Endothelial cell of umbilical vein (primary cell): Measurements from ENCODE around the gene GRM8. TPM values are rescaled to one million over a fixed set of nuclear protein-coding genes. Genes with fewer than 3 reads are reported as not detected.

Source experiments
- BruUV-seq: library from RNA; stranded (reverse); fragments of 400-500 nt; replicated peaks from 2 replicates; lab custom pipeline; 2021; lab: Mats Ljungman, UMichigan
- CTCF ChIA-PET: fragments of 300-600, 350-600 bp; sonication (Branson Sonifier 250); formaldehyde crosslinking; loops from one replicate; lab custom pipeline; 2021; ENCODE audit warnings: antibody characterized with exemption, inconsistent platforms; lab: Charles Lee
- POLR2A ChIA-PET: fragments of 300-600, 350-600 bp; sonication (Branson Sonifier 250); formaldehyde crosslinking; loops from one replicate; lab custom pipeline; 2021; ENCODE audit warnings: antibody characterized with exemption, inconsistent platforms; lab: Charles Lee
- DNase-seq: peaks from one replicate; pipeline ENCODE4 v3.0.0-alpha.2; 2011; ENCODE audit warnings: low read depth, low spot score
- FAIRE-seq: peaks from 2 replicates; lab custom pipeline; 2011; peaks lifted over from hg19 to GRCh38; lab: Jason Lieb, UNC
- H2AFZ ChIP-seq: 2 replicates; pipeline ENCODE4 v1.6.0; 2012; ENCODE audit warnings: low read depth, low read length, control low read depth, inconsistent platforms
- H3K27ac ChIP-seq: 2 replicates; pipeline ENCODE4 v1.5.1; 2011; ENCODE audit warnings: low read depth, mild to moderate bottlenecking, control low read depth, low read length, moderate library complexity; ENCODE audit not compliant: insufficient read depth
- H3K27me3 ChIP-seq, 2 experiments: 2 replicates each; pipeline versions ENCODE4 v1.6.0 to v1.6.1; 2011; ENCODE audit warnings: low read length in 2 of 2, mixed read lengths in 1 of 2; ENCODE audit not compliant: control insufficient read depth in 2 of 2, insufficient read depth in 2 of 2
- H3K36me3 ChIP-seq, 2 experiments: 2 replicates in 1 of 2; 3 replicates in 1 of 2; pipeline ENCODE4 v1.5.1; 2011; ENCODE audit warnings: low read length in 2 of 2, mild to moderate bottlenecking in 1 of 2, moderate library complexity in 1 of 2; ENCODE audit not compliant: control insufficient read depth in 2 of 2, insufficient read depth in 2 of 2; ENCODE audit errors: extremely low read depth in 1 of 2
- H3K4me1 ChIP-seq: 3 replicates; pipeline ENCODE4 v1.5.1; 2011; ENCODE audit warnings: mild to moderate bottlenecking, low read length; ENCODE audit not compliant: control insufficient read depth, insufficient read depth; ENCODE audit errors: extremely low read depth
- H3K4me2 ChIP-seq: 2 replicates; pipeline ENCODE4 v1.6.1; 2011; ENCODE audit warnings: low read length, control low read depth, mixed read lengths; ENCODE audit not compliant: insufficient read depth
- H3K4me3 ChIP-seq, 3 experiments: fragments of 200-600 bp in 1 of 3; sonication (generic), shearing (Covaris generic) in 1 of 3; replicated peaks in 1 of 3; 2 replicates each; pipeline ENCODE4 v1.5.1; 2011 to 2016; ENCODE audit warnings: control low read depth in 3 of 3, low read length in 3 of 3, mild to moderate bottlenecking in 2 of 3, inconsistent platforms in 1 of 3, low read depth in 1 of 3, moderate library complexity in 1 of 3; ENCODE audit not compliant: insufficient read depth in 1 of 3
- H3K79me2 ChIP-seq: 2 replicates; pipeline ENCODE4 v1.6.0; 2012; ENCODE audit warnings: low read length, inconsistent platforms; ENCODE audit not compliant: control insufficient read depth, insufficient read depth
- H3K9ac ChIP-seq: replicated peaks from 2 replicates; pipeline ENCODE3; 2011; ENCODE audit warnings: low read length, control low read depth; ENCODE audit not compliant: insufficient read depth; ENCODE audit errors: extremely low read depth
- H3K9me1 ChIP-seq: replicated peaks from 3 replicates; pipeline ENCODE4 v1.6.0; 2011; ENCODE audit warnings: mild to moderate bottlenecking, low read length; ENCODE audit not compliant: control insufficient read depth, insufficient read depth; ENCODE audit errors: extremely low read depth
- H3K9me3 ChIP-seq: replicated peaks from 2 replicates; pipeline ENCODE4 v1.5.1; 2012; ENCODE audit warnings: low read length, inconsistent platforms; ENCODE audit not compliant: control insufficient read depth, insufficient read depth
- H4K20me1 ChIP-seq: replicated peaks from 2 replicates; pipeline ENCODE3; 2011; ENCODE audit warnings: mild to moderate bottlenecking, low read length; ENCODE audit not compliant: control insufficient read depth, insufficient read depth; ENCODE audit errors: extremely low read depth
- CTCF ChIP-seq, 2 donors: IDR thresholded peaks; 1 replicate in 1 of 2; 2 replicates in 1 of 2; pipeline ENCODE4 v1.5.1; 2011; ENCODE audit warnings: low read length in 2 of 2, mild to moderate bottlenecking in 2 of 2, moderate library complexity in 2 of 2, control low read depth in 1 of 2, inconsistent platforms in 1 of 2, low read depth in 1 of 2; ENCODE audit not compliant: insufficient read depth in 1 of 2; ENCODE audit errors: extremely low read depth in 1 of 2
- EZH2 ChIP-seq: IDR thresholded peaks from 2 replicates; pipeline ENCODE4 v1.6.1; 2012; ENCODE audit warnings: borderline replicate concordance, low read depth, mild to moderate bottlenecking, moderate library complexity, low read length, inconsistent platforms; ENCODE audit not compliant: severe bottlenecking
- FOS ChIP-seq: IDR thresholded peaks from 2 replicates; pipeline ENCODE4 v1.6.1; 2011; ENCODE audit warnings: mild to moderate bottlenecking, low read length, moderate library complexity, borderline replicate concordance; ENCODE audit not compliant: insufficient read depth
- GATA2 ChIP-seq: IDR thresholded peaks from 2 replicates; pipeline ENCODE4 v1.7.0; 2011; ENCODE audit warnings: low read depth, mild to moderate bottlenecking, moderate library complexity, mixed read lengths, low read length; ENCODE audit not compliant: insufficient read length, insufficient read depth
- JUN ChIP-seq: IDR thresholded peaks from 2 replicates; pipeline ENCODE4 v1.6.1; 2011; ENCODE audit warnings: borderline replicate concordance, low read depth; ENCODE audit not compliant: insufficient read length, insufficient read depth
- MYC ChIP-seq: IDR thresholded peaks from one replicate; pipeline ENCODE4 v1.6.1; 2011; ENCODE audit warnings: mild to moderate bottlenecking, low read depth, low read length
- POLR2A ChIP-seq: IDR thresholded peaks from 2 replicates; pipeline ENCODE4 v1.6.1; 2012; ENCODE audit warnings: low read depth, mild to moderate bottlenecking, control low read depth, low read length
- POLR2AphosphoS5 ChIP-seq: IDR thresholded peaks from 2 replicates; pipeline ENCODE4 v1.6.1; 2012; ENCODE audit warnings: low read depth, mild to moderate bottlenecking, control low read depth, low read length, moderate library complexity; ENCODE audit not compliant: insufficient read depth
- dilution Hi-C: fragments of 300-500 bp; cut with MboI; formaldehyde crosslinking; loops from one replicate; pipeline ENCODE4 v1.15.0; 2019; ENCODE audit warnings: low sequenced_read_pairs; ENCODE audit not compliant: extremely low pct_ligation_motif_present
- intact Hi-C: fragments of 100-400 bp; cut with micrococcal nuclease; formaldehyde crosslinking; loops from one replicate; pipeline ENCODE4 v1.10.0; 2022
- polyA plus RNA-seq, 4 experiments: library from polyadenylated mRNA; depleted of rRNA in 3 of 4; stranded (reverse) in 3 of 4; unstranded in 1 of 4; fragments of >200 nt; gene quantifications; 2 replicates each; pipeline versions ENCODE4 v1.2.1 to v1.2.3, GENCODE V29; 2011 to 2012; ENCODE audit warnings: missing spikeins in 1 of 4
- total RNA-seq: library from RNA; stranded (reverse); gene quantifications from 2 replicates; pipeline ENCODE4 v1.2.3, GENCODE V29; 2021
- TF ChIP-seq, protein P1 (sequence below): IDR thresholded peaks from 2 replicates; pipeline ENCODE4 v1.6.1; 2011; ENCODE audit not compliant: insufficient read depth, insufficient read length

The GRM8 gene
- total and polyA plus RNA-seq, 2 donors (not counting 3 experiments of a cell fraction or from before 2014, with no cell fraction given): not detected

DNA sequence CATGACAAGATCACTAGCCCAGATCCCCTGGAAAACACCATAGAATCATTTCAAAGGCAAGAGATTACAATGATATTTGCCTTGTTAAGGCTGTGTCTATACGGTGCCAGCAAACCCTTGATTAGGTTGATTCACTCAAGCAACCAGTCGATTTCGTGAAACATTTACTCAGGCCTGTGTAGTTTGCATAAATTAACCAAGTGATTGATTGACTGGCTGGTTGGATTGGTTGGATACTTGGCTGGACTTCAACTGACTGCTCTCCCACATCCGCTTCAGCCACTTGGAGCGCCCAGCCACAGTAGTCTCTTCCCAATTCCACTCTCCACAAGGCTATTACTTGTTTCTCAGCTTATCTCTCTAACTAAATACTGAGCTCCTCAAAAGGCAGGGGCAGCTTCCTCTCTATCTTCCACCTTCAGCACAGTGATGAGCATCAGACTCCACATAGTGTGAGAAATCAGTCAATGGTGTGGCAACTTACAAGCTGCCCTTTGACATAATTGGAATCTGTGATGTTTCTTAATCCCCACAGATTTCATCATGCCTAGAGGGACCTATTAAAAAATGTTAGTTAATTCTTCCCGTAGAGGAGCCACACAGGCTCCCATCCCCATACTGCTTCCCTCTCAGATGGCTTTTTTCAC, 217.4 kb downstream of the GRM8 start:
- Histone ChIP-seq H3K27ac (no peak overlapping the region), H3K36me3 (no peaks in the 10 kb centered on the region), H3K9me1 (no peaks in the 10 kb centered on the region), H3K79me2 (no peaks in the 10 kb centered on the region), H4K20me1 (no peaks in the 10 kb centered on the region), H3K4me2 (no peak overlapping the region), H3K9ac (no peak overlapping the region), H2AFZ (no peak overlapping the region), H3K4me1 (no peaks in the 10 kb centered on the region), H3K9me3 (no peaks in the 10 kb centered on the region), H3K27me3 (no peaks in the 10 kb centered on the region), H3K4me3 (no peak overlapping the region)
- ChIA-PET CTCF (no interaction called here), POLR2A (no interaction called here)
- BruUV-seq: no TSS peak
- FAIRE-seq (no peak), DNase-seq (no peak)
- intact Hi-C loops: no loop called here
- TF ChIP-seq GATA2 (no peak), CTCF (IDR thresholded peaks at IDR 0.05; ENCODE audit: extremely low read depth in 1 of 2, insufficient read depth in 1 of 2, low read depth in 1 of 2, low read length in 2 of 2) (no peak), JUN (no peak), FOS (no peak), EZH2 (no peak), POLR2A (no peak), MYC (no peak), POLR2AphosphoS5 (no peak)
- TF ChIP-seq, protein P1, sequence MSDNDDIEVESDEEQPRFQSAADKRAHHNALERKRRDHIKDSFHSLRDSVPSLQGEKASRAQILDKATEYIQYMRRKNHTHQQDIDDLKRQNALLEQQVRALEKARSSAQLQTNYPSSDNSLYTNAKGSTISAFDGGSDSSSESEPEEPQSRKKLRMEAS: no peak
- dilution Hi-C loops: no loop called here
